ENCODE measurements around the gene CST3. TPM values are rescaled to one million over a fixed set of nuclear protein-coding genes. Genes with fewer than 3 reads are reported as not detected.
"Not testable (repeated sequence)": the region's sequence is repeated elsewhere in the genome, so short reads cannot be mapped to it uniquely, and the experiment has no call there.

CST3 gene
- total RNA-seq, 1 donor from 2014 or later, result 971 TPM

GRCh38 chr20:23649830-23650417 is 12.2 kb upstream of the CST3 start:
- DNase-seq (no peak), ATAC-seq (ENCODE audit: poor library complexity) (no peak)
- intact Hi-C loops (cut with DNase I), result no loop called here

GRCh38 chr20:23649242-23649641 is 11.5 kb upstream of the CST3 start:
- DNase-seq (no peak), ATAC-seq (ENCODE audit: poor library complexity) (no peak)
- intact Hi-C loops (cut with DNase I), result no loop called here

- ATAC-seq (ENCODE audit: poor library complexity), result no peak
- intact Hi-C loops (cut with DNase I), result no loop called here
- no peak for DNase-seq
These were observed 9.6 kb upstream of the CST3 start for GRCh38 chr20:23647346-23647745.

GRCh38 chr20:23646106-23646873 is 8.5 kb upstream of the CST3 start:
- intact Hi-C loops (cut with DNase I), result no loop called here
- ATAC-seq (ENCODE audit: poor library complexity) (no peak), DNase-seq (no peak)

- ATAC-seq (ENCODE audit: poor library complexity) (no peak), DNase-seq (no peak)
- intact Hi-C loops (cut with DNase I), result no loop called here
These were observed 7.8 kb upstream of the CST3 start for GRCh38 chr20:23645575-23645974.

- intact Hi-C loops (cut with DNase I), result no loop called here
- DNase-seq (no peak), ATAC-seq (ENCODE audit: poor library complexity) (no peak)
These were observed 6.4 kb upstream of the CST3 start for GRCh38 chr20:23644164-23644563.

GRCh38 chr20:23643659-23644058 is 5.9 kb upstream of the CST3 start:
- ATAC-seq (ENCODE audit: poor library complexity) (no peak), DNase-seq (no peak)
- intact Hi-C loops (cut with DNase I), result no loop called here

GRCh38 chr20:23641936-23642751 is 4.4 kb upstream of the CST3 start:
- ATAC-seq (ENCODE audit: poor library complexity) (no peak), DNase-seq (peak; percentile 64)
- intact Hi-C loops (cut with DNase I), result no loop called here

- ATAC-seq (ENCODE audit: poor library complexity) (no peak), DNase-seq (no peak)
- intact Hi-C loops (cut with DNase I), result no loop called here
These were observed 3.2 kb upstream of the CST3 start for GRCh38 chr20:23640671-23641667.

- intact Hi-C loops (cut with DNase I), result no loop called here
- ATAC-seq (ENCODE audit: poor library complexity), result no peak
- no peak for DNase-seq
These were observed 2.4 kb upstream of the CST3 start for GRCh38 chr20:23640018-23640601.

- intact Hi-C loops (cut with DNase I), result no loop called here
- no peak for ATAC-seq (ENCODE audit: poor library complexity)
- peak; percentile 45 for DNase-seq
These were observed 1.8 kb upstream of the CST3 start for GRCh38 chr20:23639490-23639958.

GRCh38 chr20:23638309-23638708 is 554 bp upstream of the CST3 start:
- no peak for DNase-seq
- no peak for ATAC-seq (ENCODE audit: poor library complexity)
- intact Hi-C loops (cut with DNase I), result no loop called here

- ATAC-seq (ENCODE audit: poor library complexity) (no peak), DNase-seq (no peak)
- intact Hi-C loops (cut with DNase I), result no loop called here
These were observed 860 bp downstream of the CST3 start for GRCh38 chr20:23636908-23637281.

- DNase-seq (no peak), ATAC-seq (ENCODE audit: poor library complexity) (no peak)
These were observed 1.4 kb downstream of the CST3 start for GRCh38 chr20:23636182-23636907.

GRCh38 chr20:23635768-23636090 is 2.0 kb downstream of the CST3 start:
- ATAC-seq (ENCODE audit: poor library complexity); intact Hi-C loops (cut with DNase I): not testable (repeated sequence)

More at GRCh38 chr20:23636182-23636907, 1.4 kb downstream of the CST3 start:
- intact Hi-C loops (cut with DNase I), result no loop called here

GRCh38 chr20:23634985-23635767 is 2.6 kb downstream of the CST3 start:
- peak; percentile 48 for ATAC-seq (ENCODE audit: poor library complexity)
- intact Hi-C loops (cut with DNase I), result no loop called here
- peak; percentile 81 for DNase-seq

More at GRCh38 chr20:23635768-23636090, 2.0 kb downstream of the CST3 start:
- not testable (repeated sequence) for DNase-seq
